Measurements from ENCODE around the gene ITGA6.

DNA sequence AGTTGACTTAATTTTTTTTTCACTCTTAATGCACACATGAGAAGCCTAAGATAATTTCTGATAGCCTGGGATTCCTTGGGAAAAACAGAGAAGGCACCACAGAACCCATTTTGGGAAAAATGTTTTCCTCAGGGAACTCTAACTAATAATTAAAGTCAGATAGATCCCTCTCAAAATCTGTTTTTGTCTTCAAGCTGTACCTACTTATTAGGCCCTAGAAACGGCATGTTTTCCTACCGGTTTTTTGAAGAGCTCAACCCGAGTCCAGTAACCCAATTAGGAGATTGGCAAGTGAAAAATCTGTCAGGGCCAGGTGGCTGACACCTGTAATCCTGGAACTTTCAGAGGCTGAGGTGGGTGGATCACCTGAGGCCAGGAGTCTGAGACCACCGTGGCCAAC is 112.4 kb downstream of the ITGA6 start:
- no peak for TF ChIP-seq CBX2 (IDR thresholded peaks at IDR 0.05; ENCODE audit: borderline replicate concordance, low read depth)
- TF ChIP-seq MAX (IDR thresholded peaks at IDR 0.05): no peak
- TF ChIP-seq, protein P1, sequence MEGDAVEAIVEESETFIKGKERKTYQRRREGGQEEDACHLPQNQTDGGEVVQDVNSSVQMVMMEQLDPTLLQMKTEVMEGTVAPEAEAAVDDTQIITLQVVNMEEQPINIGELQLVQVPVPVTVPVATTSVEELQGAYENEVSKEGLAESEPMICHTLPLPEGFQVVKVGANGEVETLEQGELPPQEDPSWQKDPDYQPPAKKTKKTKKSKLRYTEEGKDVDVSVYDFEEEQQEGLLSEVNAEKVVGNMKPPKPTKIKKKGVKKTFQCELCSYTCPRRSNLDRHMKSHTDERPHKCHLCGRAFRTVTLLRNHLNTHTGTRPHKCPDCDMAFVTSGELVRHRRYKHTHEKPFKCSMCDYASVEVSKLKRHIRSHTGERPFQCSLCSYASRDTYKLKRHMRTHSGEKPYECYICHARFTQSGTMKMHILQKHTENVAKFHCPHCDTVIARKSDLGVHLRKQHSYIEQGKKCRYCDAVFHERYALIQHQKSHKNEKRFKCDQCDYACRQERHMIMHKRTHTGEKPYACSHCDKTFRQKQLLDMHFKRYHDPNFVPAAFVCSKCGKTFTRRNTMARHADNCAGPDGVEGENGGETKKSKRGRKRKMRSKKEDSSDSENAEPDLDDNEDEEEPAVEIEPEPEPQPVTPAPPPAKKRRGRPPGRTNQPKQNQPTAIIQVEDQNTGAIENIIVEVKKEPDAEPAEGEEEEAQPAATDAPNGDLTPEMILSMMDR (IDR thresholded peaks at IDR 0.05): no peak
- no peak for TF ChIP-seq RAD21 (conservative IDR thresholded peaks at IDR 0.05 in 1 of 2, IDR thresholded peaks at IDR 0.05 in 1 of 2)
- TF ChIP-seq NR3C1 (IDR thresholded peaks at IDR 0.05): no peak
- TF ChIP-seq POLR2A (IDR thresholded peaks at IDR 0.05; ENCODE audit: low read length): no peak
- no peak for TF ChIP-seq SREBF2 (IDR thresholded peaks at IDR 0.05)
- TF ChIP-seq BHLHE40 (IDR thresholded peaks at IDR 0.05; ENCODE audit: low read depth, low read length): no peak
- no peak for TF ChIP-seq JUN (IDR thresholded peaks at IDR 0.05)
- no peak for TF ChIP-seq SMC3 (IDR thresholded peaks at IDR 0.05)
- TF ChIP-seq MAZ (IDR thresholded peaks at IDR 0.05; ENCODE audit: borderline replicate concordance, low read depth, low read length): no peak
- no peak for TF ChIP-seq NFE2L2 (conservative IDR thresholded peaks at IDR 0.05; ENCODE audit: low read length)
- no peak for TF ChIP-seq REST (IDR thresholded peaks at IDR 0.05)
- no peak for TF ChIP-seq ZSCAN20 (CRISPR knock-in tag; IDR thresholded peaks at IDR 0.05)

Data from A549 (cell line).